ENCODE data around the gene ATM.

GRCh38 chr11:108203075-108203474 lies 19.8 kb upstream of the ATM start:
- no peak for TF ChIP-seq EZH2 (IDR thresholded peaks at IDR 0.05)
- no peak for TF ChIP-seq POLR2AphosphoS5 (IDR thresholded peaks at IDR 0.05; ENCODE audit: borderline replicate concordance, low read depth, low read length)
- no peak for TF ChIP-seq FOXP2 (optimal IDR thresholded peaks at IDR 0.05; ENCODE audit: control extremely low read depth, extremely low read length, insufficient read depth)

Data from SK-N-MC (cell line).